Measurements from ENCODE around the gene ROGDI. TPM values are rescaled to one million over a fixed set of nuclear protein-coding genes. Genes with fewer than 3 reads are reported as not detected.

ROGDI gene
- total RNA-seq, 3 donors from 2014 or later: 6.6 to 23.3 (median 21.2) TPM

GRCh38 chr16:4797805-4798252 is 4.6 kb downstream of the ROGDI start:
- DNase-seq (ENCODE audit: low spot score in 2 of 2): no peak
- intact Hi-C loops (cut with DNase I; ENCODE audit: low total_unique reads): no loop called here
- Histone ChIP-seq H3K9me3 (no peaks in the 10 kb centered on the region), H3K27me3 (no peaks in the 10 kb centered on the region), H3K36me3 (no peaks in the 10 kb centered on the region), H3K4me1 (peaks cover 0 to 6% of the 10 kb centered on the region in 2 donors), H3K4me3 (no peak overlapping the region), H3K27ac (no peak overlapping the region)
- TF ChIP-seq CTCF (IDR thresholded peaks at IDR 0.05): no peak
- no peak for TF ChIP-seq POLR2A (IDR thresholded peaks at IDR 0.05)
- no peak for TF ChIP-seq POLR2AphosphoS5 (IDR thresholded peaks at IDR 0.05)

- TF ChIP-seq POLR2A (IDR thresholded peaks at IDR 0.05) (no peak), POLR2AphosphoS5 (IDR thresholded peaks at IDR 0.05) (no peak), CTCF (IDR thresholded peaks at IDR 0.05) (no peak)
- H3K4me1 ChIP-seq: peaks cover 0 to 6% of the 10 kb centered on the region in 2 donors
- no peak overlapping the region for H3K4me3 ChIP-seq
- no peak for DNase-seq (ENCODE audit: low spot score in 2 of 2)
- H3K9me3 ChIP-seq: no peaks in the 10 kb centered on the region
- H3K27me3 ChIP-seq: no peaks in the 10 kb centered on the region
- H3K27ac ChIP-seq: no peak overlapping the region
- intact Hi-C loops (cut with DNase I; ENCODE audit: low total_unique reads): no loop called here
- H3K36me3 ChIP-seq: no peaks in the 10 kb centered on the region
Observed at GRCh38 chr16:4796982-4797804, 5.2 kb downstream of the ROGDI start.

GRCh38 chr16:4795828-4796572 is 6.4 kb downstream of the ROGDI start:
- Histone ChIP-seq H3K27me3 (no peaks in the 10 kb centered on the region), H3K27ac (peak overlapping the region; percentile 78 to 84), H3K4me1 (peaks cover 0 to under 1% of the 10 kb centered on the region in 2 donors), H3K36me3 (no peaks in the 10 kb centered on the region), H3K9me3 (no peaks in the 10 kb centered on the region), H3K4me3 (peak overlapping the region in 2 of 3 donors; percentile 47 to 58)
- no peak for DNase-seq (ENCODE audit: low spot score in 2 of 2)
- TF ChIP-seq POLR2AphosphoS5 (IDR thresholded peaks at IDR 0.05) (no peak), CTCF (IDR thresholded peaks at IDR 0.05) (no peak), POLR2A (IDR thresholded peaks at IDR 0.05) (no peak)
- intact Hi-C loops (cut with DNase I; ENCODE audit: low total_unique reads): no loop called here

GRCh38 chr16:4795181-4795827 is 7.1 kb downstream of the ROGDI start, which contains the start of gene SMIM22:
Gene SMIM22, plus strand, starts transcription at chr16:4795369. Its CDS starts 366 bp downstream, at chr16:4795735.
- peak within 1 kb of the TSS in 2 of 3 donors; percentile 47 to 58 for H3K4me3 ChIP-seq
- H3K27me3 ChIP-seq: no peaks in the 10 kb centered on the region
- H3K9me3 ChIP-seq: no peaks in the 10 kb centered on the region
- intact Hi-C loops (cut with DNase I; ENCODE audit: low total_unique reads): no loop called here
- H3K36me3 ChIP-seq: no peaks in the 10 kb centered on the region
- no peaks in the 10 kb centered on the region for H3K4me1 ChIP-seq
- H3K27ac ChIP-seq: peak within 1 kb of the TSS; percentile 78 to 84
- no peak for TF ChIP-seq CTCF (IDR thresholded peaks at IDR 0.05)
- no peak for TF ChIP-seq POLR2AphosphoS5 (IDR thresholded peaks at IDR 0.05)
- TF ChIP-seq POLR2A (IDR thresholded peaks at IDR 0.05): no peak
- no peak for DNase-seq (ENCODE audit: low spot score in 2 of 2)
